GM13977 (cell line): ENCODE data around the gene AGPAT3.

Experiments
- DNase-seq: peaks from one replicate; pipeline ENCODE4 v3.0.0; 2012; ENCODE audit warnings: low spot score
- in situ Hi-C: fragments of 300-500 bp; cut with MboI; formaldehyde crosslinking; loops from one replicate; pipeline ENCODE4 v1.12.0; 2022; ENCODE audit warnings: low sequenced_read_pairs, low pct_unique_long_range_greater_than_20kb, mixed read lengths, inconsistent platforms; ENCODE audit not compliant: unreplicated experiment
- TF ChIP-seq, protein P1 (sequence below): IDR thresholded peaks from 2 replicates; pipeline ENCODE4 v1.5.1; 2012; ENCODE audit warnings: mild to moderate bottlenecking, control low read depth; ENCODE audit not compliant: insufficient read depth; ENCODE audit errors: extremely low read depth, missing control alignments

AGPAT3 gene

GRCh38 chr21:43919871-43920801, 55.1 kb downstream of the AGPAT3 start:
- in situ Hi-C loops: no loop called here
- TF ChIP-seq, protein P1, sequence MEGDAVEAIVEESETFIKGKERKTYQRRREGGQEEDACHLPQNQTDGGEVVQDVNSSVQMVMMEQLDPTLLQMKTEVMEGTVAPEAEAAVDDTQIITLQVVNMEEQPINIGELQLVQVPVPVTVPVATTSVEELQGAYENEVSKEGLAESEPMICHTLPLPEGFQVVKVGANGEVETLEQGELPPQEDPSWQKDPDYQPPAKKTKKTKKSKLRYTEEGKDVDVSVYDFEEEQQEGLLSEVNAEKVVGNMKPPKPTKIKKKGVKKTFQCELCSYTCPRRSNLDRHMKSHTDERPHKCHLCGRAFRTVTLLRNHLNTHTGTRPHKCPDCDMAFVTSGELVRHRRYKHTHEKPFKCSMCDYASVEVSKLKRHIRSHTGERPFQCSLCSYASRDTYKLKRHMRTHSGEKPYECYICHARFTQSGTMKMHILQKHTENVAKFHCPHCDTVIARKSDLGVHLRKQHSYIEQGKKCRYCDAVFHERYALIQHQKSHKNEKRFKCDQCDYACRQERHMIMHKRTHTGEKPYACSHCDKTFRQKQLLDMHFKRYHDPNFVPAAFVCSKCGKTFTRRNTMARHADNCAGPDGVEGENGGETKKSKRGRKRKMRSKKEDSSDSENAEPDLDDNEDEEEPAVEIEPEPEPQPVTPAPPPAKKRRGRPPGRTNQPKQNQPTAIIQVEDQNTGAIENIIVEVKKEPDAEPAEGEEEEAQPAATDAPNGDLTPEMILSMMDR: no peak
- DNase-seq: no peak

DNA sequence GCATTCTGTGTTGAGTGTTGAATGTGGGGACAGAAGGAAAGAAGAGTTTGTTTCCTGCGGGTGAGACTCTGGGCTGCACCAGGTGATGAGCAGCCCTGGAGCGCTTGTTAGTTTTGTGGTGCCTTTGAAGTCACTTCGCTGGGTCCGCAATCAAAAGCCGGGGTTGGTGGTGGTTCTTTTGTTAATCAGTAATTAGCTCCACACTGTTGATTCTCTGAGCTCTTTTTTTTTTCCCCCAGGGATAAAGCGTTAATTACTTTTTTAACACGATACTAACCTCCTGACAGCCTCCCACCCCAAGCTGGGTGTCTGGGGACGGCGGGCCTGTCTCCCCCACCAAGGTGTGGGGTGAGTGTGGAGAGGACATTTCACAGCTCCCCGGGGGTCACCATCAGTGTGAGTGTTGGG, 56.6 kb downstream of the AGPAT3 start:
- in situ Hi-C loops: no loop called here
- TF ChIP-seq, protein P1: no peak
- DNase-seq: no peak

- in situ Hi-C loops: no loop called here
- TF ChIP-seq, protein P1: no peak
- peak; percentile 74 for DNase-seq
Measured at GRCh38 chr21:43921979-43922945, 57.2 kb downstream of the AGPAT3 start.

DNA sequence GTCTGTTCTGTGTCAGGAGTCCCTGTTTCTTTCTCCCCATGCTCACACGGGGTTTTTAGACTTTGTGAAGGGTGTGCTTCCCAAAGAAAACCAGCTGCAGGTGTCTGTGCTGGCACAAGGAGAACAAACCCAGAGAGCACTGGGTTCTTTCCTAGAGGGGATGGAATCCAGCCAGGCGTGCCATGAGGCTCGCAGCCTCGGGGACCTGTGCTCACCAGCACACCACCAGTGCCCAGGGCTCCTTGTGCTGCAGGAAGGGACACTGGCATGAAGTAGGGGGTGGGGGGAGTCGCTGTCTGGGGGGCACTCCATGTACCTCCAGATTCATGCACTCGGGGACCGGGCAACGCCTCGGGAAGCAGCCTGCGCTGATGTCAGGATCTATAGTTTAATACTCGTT, 57.9 kb downstream of the AGPAT3 start:
- TF ChIP-seq, protein P1: no peak
- in situ Hi-C loops: no loop called here
- DNase-seq: no peak

DNA sequence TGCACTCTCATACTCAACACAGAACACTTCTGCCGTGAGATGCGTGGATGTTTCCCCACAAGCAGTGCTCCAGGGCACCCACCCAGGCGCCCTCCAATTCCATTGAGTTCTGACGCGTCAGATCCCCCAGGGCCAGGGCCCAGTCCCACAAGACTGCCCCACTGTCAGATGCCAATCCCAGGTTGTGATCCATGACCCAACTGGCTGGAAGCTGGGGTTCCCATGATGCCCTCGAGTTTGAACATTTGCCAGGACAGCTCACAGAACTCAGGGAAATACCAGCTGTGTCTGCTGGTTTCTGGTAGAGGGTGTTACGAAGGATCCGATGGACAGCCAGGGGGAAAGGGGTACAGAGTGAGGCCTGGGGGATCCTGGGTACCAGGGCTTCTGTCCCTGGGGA, 58.4 kb downstream of the AGPAT3 start:
- TF ChIP-seq, protein P1: no peak
- no peak for DNase-seq
- in situ Hi-C loops: no loop called here

DNA sequence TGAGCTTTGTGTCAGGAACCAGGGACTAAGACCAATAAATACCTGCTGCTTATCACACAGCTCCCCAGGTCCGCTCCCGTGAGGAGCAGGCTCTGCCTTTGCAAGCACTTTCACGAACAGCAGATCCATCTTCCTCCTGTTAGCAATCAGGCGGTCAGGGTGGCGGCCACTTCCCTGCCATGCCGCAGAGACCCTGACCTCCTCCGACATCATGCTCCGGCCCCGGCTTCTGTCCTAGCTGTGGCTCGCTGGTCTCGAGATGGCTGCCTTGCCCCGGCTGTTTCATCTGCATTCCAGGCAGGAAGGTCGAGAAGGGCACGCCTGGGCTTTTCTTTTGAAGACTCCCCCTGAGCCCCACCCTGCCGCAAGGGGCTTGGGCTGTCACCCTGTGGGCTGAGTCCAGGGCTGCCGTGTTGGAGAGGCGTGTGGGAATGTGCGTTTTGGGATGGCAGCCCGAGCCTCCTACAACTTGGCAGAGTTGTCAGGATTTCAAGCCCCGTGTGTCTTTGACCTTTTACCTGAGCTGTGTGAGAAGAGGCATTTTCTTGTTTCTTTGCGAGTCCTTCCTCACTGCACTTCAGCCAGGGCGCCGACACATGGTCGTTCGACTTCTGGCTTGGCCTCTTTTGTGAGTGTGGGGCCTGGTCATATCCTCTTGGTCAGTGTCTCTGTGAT, 59.5 kb downstream of the AGPAT3 start:
- TF ChIP-seq, protein P1: no peak
- in situ Hi-C loops: no loop called here
- DNase-seq: no peak
